ENCODE measurements around the gene CREB3L4. TPM values are rescaled to one million over a fixed set of nuclear protein-coding genes. Genes with fewer than 3 reads are reported as not detected.

The CREB3L4 gene
- total and polyA plus RNA-seq, 4 donors = 4.4 to 10.3 (median 8.8) TPM

DNA sequence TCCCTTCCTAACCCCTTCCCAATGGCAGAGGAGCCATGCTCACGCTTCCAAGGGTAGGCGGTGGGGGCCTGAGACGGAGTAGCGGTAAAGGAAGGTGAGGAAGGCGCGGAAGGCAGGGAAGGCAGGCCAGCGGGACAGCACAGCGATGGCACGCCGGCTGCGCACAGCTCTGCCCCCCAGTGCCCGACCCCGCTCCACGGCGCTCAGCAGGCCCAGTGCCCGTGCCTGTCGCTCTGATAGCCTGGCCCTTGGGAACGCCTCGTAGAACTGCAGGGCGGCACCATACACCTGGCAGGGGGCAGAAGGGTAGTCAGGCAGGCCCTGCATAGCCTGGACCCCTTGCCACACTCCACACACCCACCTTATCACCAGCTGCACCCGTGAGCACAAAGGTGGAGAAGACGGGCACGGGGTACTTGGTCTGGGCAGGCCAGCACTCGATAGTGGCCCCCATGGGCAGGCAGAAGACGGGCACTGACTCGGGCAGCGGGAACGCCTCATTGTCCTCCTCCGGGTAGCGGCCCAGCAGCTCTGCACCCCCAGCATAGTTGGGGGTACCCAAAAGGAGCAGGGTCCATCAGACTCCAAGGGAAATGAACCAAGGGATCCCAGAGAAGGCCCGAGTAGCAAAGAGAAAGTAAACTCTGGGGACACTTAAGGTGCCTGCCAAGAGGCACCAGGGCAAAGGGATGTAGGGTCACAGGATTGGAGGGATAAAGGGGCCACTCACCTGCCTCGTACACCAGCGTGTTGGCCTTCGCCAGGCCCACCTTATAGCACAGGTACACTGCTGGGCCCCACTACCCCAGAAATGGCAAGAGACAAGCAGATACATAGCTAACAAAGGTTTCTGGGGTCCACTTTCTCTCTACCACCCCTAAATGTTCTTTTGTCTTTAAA, 25.6 kb upstream of the CREB3L4 start:
- TF ChIP-seq HNF4A (conservative IDR thresholded peaks at IDR 0.05) (no peak), GABPA (IDR thresholded peaks at IDR 0.05 in 1 of 2, conservative IDR thresholded peaks at IDR 0.05 in 1 of 2) (no peak)
- TF ChIP-seq, protein P1, sequence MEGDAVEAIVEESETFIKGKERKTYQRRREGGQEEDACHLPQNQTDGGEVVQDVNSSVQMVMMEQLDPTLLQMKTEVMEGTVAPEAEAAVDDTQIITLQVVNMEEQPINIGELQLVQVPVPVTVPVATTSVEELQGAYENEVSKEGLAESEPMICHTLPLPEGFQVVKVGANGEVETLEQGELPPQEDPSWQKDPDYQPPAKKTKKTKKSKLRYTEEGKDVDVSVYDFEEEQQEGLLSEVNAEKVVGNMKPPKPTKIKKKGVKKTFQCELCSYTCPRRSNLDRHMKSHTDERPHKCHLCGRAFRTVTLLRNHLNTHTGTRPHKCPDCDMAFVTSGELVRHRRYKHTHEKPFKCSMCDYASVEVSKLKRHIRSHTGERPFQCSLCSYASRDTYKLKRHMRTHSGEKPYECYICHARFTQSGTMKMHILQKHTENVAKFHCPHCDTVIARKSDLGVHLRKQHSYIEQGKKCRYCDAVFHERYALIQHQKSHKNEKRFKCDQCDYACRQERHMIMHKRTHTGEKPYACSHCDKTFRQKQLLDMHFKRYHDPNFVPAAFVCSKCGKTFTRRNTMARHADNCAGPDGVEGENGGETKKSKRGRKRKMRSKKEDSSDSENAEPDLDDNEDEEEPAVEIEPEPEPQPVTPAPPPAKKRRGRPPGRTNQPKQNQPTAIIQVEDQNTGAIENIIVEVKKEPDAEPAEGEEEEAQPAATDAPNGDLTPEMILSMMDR (IDR thresholded peaks at IDR 0.05; ENCODE audit: low read depth, low read length, missing input control) = no peak
- TF ChIP-seq, protein P2, sequence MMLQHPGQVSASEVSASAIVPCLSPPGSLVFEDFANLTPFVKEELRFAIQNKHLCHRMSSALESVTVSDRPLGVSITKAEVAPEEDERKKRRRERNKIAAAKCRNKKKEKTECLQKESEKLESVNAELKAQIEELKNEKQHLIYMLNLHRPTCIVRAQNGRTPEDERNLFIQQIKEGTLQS (IDR thresholded peaks at IDR 0.05) = no peak
- H3K27ac ChIP-seq (ENCODE audit: low read depth in 1 of 2, low read length in 2 of 2) = no peak overlapping the region
- peaks cover 2 to 39% (median 19%) of the 10 kb centered on the region in 4 donors for H3K36me3 ChIP-seq (ENCODE audit: control insufficient read depth in 4 of 4, insufficient read depth in 3 of 4, low read depth in 1 of 4, low read length in 3 of 4)

DNA sequence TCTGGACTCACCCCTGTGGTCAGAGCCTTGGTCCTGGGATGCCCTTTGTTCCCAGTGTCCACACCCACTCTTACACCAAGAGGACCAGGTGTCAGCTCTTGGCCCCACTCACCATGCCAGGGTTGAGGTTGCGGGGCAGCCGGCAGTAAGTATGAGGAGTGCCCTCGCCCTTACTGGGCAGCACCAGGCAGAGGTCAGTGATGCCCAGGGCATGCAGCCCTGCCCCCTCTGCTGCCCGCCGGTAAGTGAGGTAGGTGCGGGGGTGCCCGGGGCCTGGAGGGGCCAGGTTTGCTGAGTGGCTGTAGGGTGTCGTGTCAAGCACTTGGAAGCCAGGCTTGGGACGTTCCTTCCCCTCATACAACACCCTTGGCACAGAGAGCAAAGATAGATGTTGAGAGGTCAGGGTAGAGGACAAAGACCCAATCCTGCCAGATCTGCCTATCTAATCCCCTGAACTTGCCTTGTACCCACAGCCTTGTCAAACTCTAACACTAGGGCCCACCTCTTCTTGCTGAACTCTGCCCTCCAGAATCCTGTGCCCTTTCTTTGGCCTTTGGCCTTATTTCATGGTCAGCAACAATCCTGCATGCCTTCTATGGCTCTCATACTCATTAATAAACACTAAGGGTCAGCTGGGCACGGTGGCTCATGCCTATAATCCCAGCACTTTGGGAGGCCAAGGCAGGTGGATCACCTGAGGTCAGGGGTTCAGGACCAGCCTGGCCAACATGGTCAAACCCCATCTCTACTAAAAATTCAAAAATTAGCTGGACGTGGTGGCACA, 24.7 kb upstream of the CREB3L4 start:
- DNase-seq (ENCODE audit: low spot score) = no peak
- Histone ChIP-seq H3K9me3 (ENCODE audit: control insufficient read depth in 4 of 4, low read length in 3 of 4) (no peaks in the 10 kb centered on the region), H3K9ac (ENCODE audit: low read depth in 1 of 2, low read length in 2 of 2) (no peak overlapping the region), H3K36me3 (ENCODE audit: control insufficient read depth in 4 of 4, insufficient read depth in 3 of 4, low read depth in 1 of 4, low read length in 3 of 4) (peaks cover 0 to 33% (median 13%) of the 10 kb centered on the region in 4 donors), H3K27ac (ENCODE audit: low read depth in 1 of 2, low read length in 2 of 2) (no peak overlapping the region), H3K4me3 (ENCODE audit: low read depth in 1 of 3, low read length in 3 of 3) (no peak overlapping the region), H3K4me1 (ENCODE audit: control insufficient read depth in 4 of 4, insufficient read depth in 4 of 4, low read length in 3 of 4) (peaks cover 14 to 38% (median 24%) of the 10 kb centered on the region in 4 donors), H3K27me3 (ENCODE audit: control insufficient read depth in 4 of 4, insufficient read depth in 4 of 4, low read length in 3 of 4) (no peaks in the 10 kb centered on the region)
- WGBS = 76% methylated on average over 11 of the region's 11 CpGs
- TF ChIP-seq YY1 (IDR thresholded peaks at IDR 0.05) (no peak), RXRA (IDR thresholded peaks at IDR 0.05) (peak; percentile 76 to 81), HNF4G (IDR thresholded peaks at IDR 0.05) (no peak), JUND (IDR thresholded peaks at IDR 0.05) (no peak), HNF4A (conservative IDR thresholded peaks at IDR 0.05) (peak; percentile 58 to 59), SP1 (IDR thresholded peaks at IDR 0.05) (peak; percentile 64), RAD21 (IDR thresholded peaks at IDR 0.05) (no peak), NR2F2 (IDR thresholded peaks at IDR 0.05) (peak; percentile 59)
- TF ChIP-seq, protein P3, sequence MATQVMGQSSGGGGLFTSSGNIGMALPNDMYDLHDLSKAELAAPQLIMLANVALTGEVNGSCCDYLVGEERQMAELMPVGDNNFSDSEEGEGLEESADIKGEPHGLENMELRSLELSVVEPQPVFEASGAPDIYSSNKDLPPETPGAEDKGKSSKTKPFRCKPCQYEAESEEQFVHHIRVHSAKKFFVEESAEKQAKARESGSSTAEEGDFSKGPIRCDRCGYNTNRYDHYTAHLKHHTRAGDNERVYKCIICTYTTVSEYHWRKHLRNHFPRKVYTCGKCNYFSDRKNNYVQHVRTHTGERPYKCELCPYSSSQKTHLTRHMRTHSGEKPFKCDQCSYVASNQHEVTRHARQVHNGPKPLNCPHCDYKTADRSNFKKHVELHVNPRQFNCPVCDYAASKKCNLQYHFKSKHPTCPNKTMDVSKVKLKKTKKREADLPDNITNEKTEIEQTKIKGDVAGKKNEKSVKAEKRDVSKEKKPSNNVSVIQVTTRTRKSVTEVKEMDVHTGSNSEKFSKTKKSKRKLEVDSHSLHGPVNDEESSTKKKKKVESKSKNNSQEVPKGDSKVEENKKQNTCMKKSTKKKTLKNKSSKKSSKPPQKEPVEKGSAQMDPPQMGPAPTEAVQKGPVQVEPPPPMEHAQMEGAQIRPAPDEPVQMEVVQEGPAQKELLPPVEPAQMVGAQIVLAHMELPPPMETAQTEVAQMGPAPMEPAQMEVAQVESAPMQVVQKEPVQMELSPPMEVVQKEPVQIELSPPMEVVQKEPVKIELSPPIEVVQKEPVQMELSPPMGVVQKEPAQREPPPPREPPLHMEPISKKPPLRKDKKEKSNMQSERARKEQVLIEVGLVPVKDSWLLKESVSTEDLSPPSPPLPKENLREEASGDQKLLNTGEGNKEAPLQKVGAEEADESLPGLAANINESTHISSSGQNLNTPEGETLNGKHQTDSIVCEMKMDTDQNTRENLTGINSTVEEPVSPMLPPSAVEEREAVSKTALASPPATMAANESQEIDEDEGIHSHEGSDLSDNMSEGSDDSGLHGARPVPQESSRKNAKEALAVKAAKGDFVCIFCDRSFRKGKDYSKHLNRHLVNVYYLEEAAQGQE (IDR thresholded peaks at IDR 0.05) = no peak

More for the DNA sequence above, 25.6 kb upstream of the CREB3L4 start:
- no peak for DNase-seq (ENCODE audit: low spot score)
- Histone ChIP-seq H3K4me1 (ENCODE audit: control insufficient read depth in 4 of 4, insufficient read depth in 4 of 4, low read length in 3 of 4) (peaks cover 14 to 35% (median 21%) of the 10 kb centered on the region in 4 donors), H3K27me3 (ENCODE audit: control insufficient read depth in 4 of 4, insufficient read depth in 4 of 4, low read length in 3 of 4) (no peaks in the 10 kb centered on the region), H3K9ac (ENCODE audit: low read depth in 1 of 2, low read length in 2 of 2) (no peak overlapping the region), H3K4me3 (ENCODE audit: low read depth in 1 of 3, low read length in 3 of 3) (no peak overlapping the region), H3K9me3 (ENCODE audit: control insufficient read depth in 4 of 4, low read length in 3 of 4) (no peaks in the 10 kb centered on the region)
- WGBS = 97% methylated on average over 34 of the region's 34 CpGs
